Heart right ventricle (tissue), 16 donors: ENCODE results near the gene PAH. TPM values are rescaled to one million over a fixed set of nuclear protein-coding genes. Genes with fewer than 3 reads are reported as not detected.
"Not testable (repeated sequence)": the region's sequence is repeated elsewhere in the genome, so short reads cannot be mapped to it uniquely, and the experiment has no call there.

Source experiments
- ATAC-seq, 8 donors: fragments of 200-7000 bp; cut with Tn5 transposase; one replicate each; pipeline ENCODE4 v1.9.1; 2020; ENCODE audit warnings: mild to moderate bottlenecking in 8 of 8, moderate library complexity in 8 of 8, moderate number of reproducible peaks in 1 of 8
- DNase-seq, 2 donors: peaks; one replicate each; pipeline ENCODE4 v3.0.0-alpha.2; 2020
- H3K27ac ChIP-seq, 10 donors: fragments of 200-600 bp; sonication (generic) in 2 of 10; one replicate each; pipeline versions ENCODE4 v1.5.0 to v1.8.0; 2020 to 2022; ENCODE audit warnings: mild to moderate bottlenecking in 3 of 10
- H3K27me3 ChIP-seq, 7 donors: fragments of 200-600 bp; one replicate each; pipeline ENCODE4 v1.8.0; 2021 to 2022; ENCODE audit warnings: mild to moderate bottlenecking in 2 of 7
- H3K36me3 ChIP-seq, 9 donors: fragments of 200-600 bp; sonication (generic) in 1 of 9; one replicate each; pipeline versions ENCODE4 v1.5.0 to v1.8.0; 2020 to 2022; ENCODE audit warnings: mild to moderate bottlenecking in 2 of 9
- H3K4me1 ChIP-seq, 9 donors: fragments of 200-600 bp; sonication (generic) in 1 of 9; one replicate each; pipeline versions ENCODE4 v1.5.0 to v1.8.0; 2020 to 2022; ENCODE audit warnings: mild to moderate bottlenecking in 4 of 9
- H3K4me3 ChIP-seq, 10 donors: fragments of 200-600 bp; sonication (generic) in 2 of 10; one replicate each; pipeline versions ENCODE4 v1.5.0 to v1.8.0; 2020 to 2022; ENCODE audit warnings: mild to moderate bottlenecking in 7 of 10, moderate library complexity in 2 of 10
- H3K9me3 ChIP-seq, 11 donors: fragments of 200-600 bp in 10 of 11; sonication (generic) in 2 of 11; one replicate each; pipeline versions ENCODE4 v1.5.0 to v1.8.0; 2013 to 2022; ENCODE audit warnings: mild to moderate bottlenecking in 2 of 11, control low read depth in 1 of 11, moderate library complexity in 1 of 11
- CTCF ChIP-seq, 9 donors: fragments of 200-600 bp; sonication (generic) in 2 of 9; IDR thresholded peaks; one replicate each; pipeline versions ENCODE4 v1.5.0 to v1.8.0; 2021 to 2022; ENCODE audit warnings: antibody characterized with exemption in 9 of 9, mild to moderate bottlenecking in 5 of 9, moderate library complexity in 1 of 9
- WGBS, 2 donors: extraction: QIAGEN DNeasy Blood & Tissue Kit; methylation state at CpG; one replicate each; pipeline ENCODE4 v1.1.7; 2013; ENCODE audit warnings: inconsistent platforms in 1 of 2; 5-methylcytosine and 5-hydroxymethylcytosine counted together
- intact Hi-C, 10 donors: fragments of 100-400 bp; cut with DNase I; formaldehyde crosslinking; loops; one replicate each; pipeline versions ENCODE4 v1.11.1 to v1.14.2; 2022
- polyA plus RNA-seq, 2 donors: library from polyadenylated mRNA; stranded (reverse); fragments of 200-250 nt; gene quantifications; one replicate each; pipeline ENCODE4 v1.2.3, GENCODE V29; 2013
- total RNA-seq, 10 donors: library from RNA; stranded (reverse); fragmentation: NEBNext Ultra II Directional in 3 of 10; extraction: Animal tissue kit (Norgen Biotek cat#: 25700) in 3 of 10; gene quantifications; one replicate each; pipeline versions ENCODE4 v1.2.1 to v1.2.4, GENCODE V29; 2021 to 2023
- donor health status: Arrhythmogenic right ventricular cardiomyopathy.
- donor health status: ischemic (EF 13 %, LVEDD 7.1; RV severe dilation, severe dysfunction).
- donor health status: healthy with polysubstance abuse.
- donor health status: DM: no; HTN: yes; CAD: no.
- donor health status: DM: no; HTN: no; CAD: no.
- donor health status: ischemic (EF 25% LVEDD 6.9; RV normal size, moderate dysfunction).
- donor health status: ischemic (EF 25% LVEDD 5.7; RV mildly dilated, moderate dysfunction).
- donor health status: healthy.
- donor health status: DM: yes; HTN: yes; CAD: no.
- donor health status: Ischemic cardiomyopathy.
- donor health status: ischemic (EF 35%, LVEDD 5.7; RV mildly dilated, moderate dysfunction).
- donor health status: nonischemic (EF 11% LVEDD 7.7; RV severe dilation, severe dysfunction).
- donor health status: DM: yes; HTN: yes; CAD: no.
- donor health status: PGD.
- donor health status: ischemic (EF 29% LVEDD 5.4; RV normal size, mild dysfunction).
- donor health status: nonischemic (EF 23%, LVEDD 6.1; RV moderate dilation, normal function).

Gene PAH
- total and polyA plus RNA-seq, 12 donors, result not detected

GRCh38 chr12:102848832-102849231, 68.2 kb downstream of the PAH start:
- no peak overlapping the region for H3K4me3 ChIP-seq
- no peak for TF ChIP-seq CTCF (IDR thresholded peaks at IDR 0.05)
- no peak for DNase-seq
- H3K27me3 ChIP-seq, result no peaks in the 10 kb centered on the region
- intact Hi-C loops, result no loop called here
- 81 to 94% methylated on average over 3 of the region's 3 CpGs for WGBS, 2 donors
- no peak overlapping the region for H3K27ac ChIP-seq
- H3K36me3 ChIP-seq, result no peaks in the 10 kb centered on the region
- H3K4me1 ChIP-seq, result no peaks in the 10 kb centered on the region
- no peaks in the 10 kb centered on the region for H3K9me3 ChIP-seq
- no peak for ATAC-seq

GRCh38 chr12:102847131-102847530, 69.9 kb downstream of the PAH start:
- ATAC-seq (no peak), DNase-seq (no peak)
- H3K4me3 ChIP-seq, result no peak overlapping the region
- no peaks in the 10 kb centered on the region for H3K4me1 ChIP-seq
- no peaks in the 10 kb centered on the region for H3K36me3 ChIP-seq
- WGBS, 2 donors, result 21 to 29% methylated on average over 2 of the region's 2 CpGs
- H3K27ac ChIP-seq, result no peak overlapping the region
- no peaks in the 10 kb centered on the region for H3K9me3 ChIP-seq
- H3K27me3 ChIP-seq, result no peaks in the 10 kb centered on the region
- intact Hi-C loops, result no loop called here
- TF ChIP-seq CTCF (IDR thresholded peaks at IDR 0.05), result no peak

GRCh38 chr12:102833687-102834441, 83.2 kb downstream of the PAH start:
- intact Hi-C loops, result no loop called here
- 73% methylated on average over 10 of the region's 10 CpGs for WGBS, 2 donors
- no peak for TF ChIP-seq CTCF (IDR thresholded peaks at IDR 0.05)
- Histone ChIP-seq H3K4me3 (no peak overlapping the region), H3K27me3 (no peaks in the 10 kb centered on the region), H3K36me3 (no peaks in the 10 kb centered on the region), H3K27ac (no peak overlapping the region), H3K9me3 (no peaks in the 10 kb centered on the region), H3K4me1 (no peaks in the 10 kb centered on the region)
- no peak for ATAC-seq
- no peak for DNase-seq

- ATAC-seq, H3K36me3 ChIP-seq, H3K4me3 ChIP-seq, H3K27ac ChIP-seq, H3K27me3 ChIP-seq, H3K4me1 ChIP-seq, intact Hi-C loops, DNase-seq, H3K9me3 ChIP-seq: not testable (repeated sequence)
- 75 to 77% methylated on average over 21 to 22 of the region's 24 CpGs for WGBS, 2 donors
These were observed 84.2 kb downstream of the PAH start for GRCh38 chr12:102832826-102833225.

GRCh38 chr12:102824218-102824835, 92.7 kb downstream of the PAH start:
- Histone ChIP-seq H3K9me3 (peaks cover 0 to 2% (median 0%) of the 10 kb centered on the region in 11 donors), H3K27me3 (peaks cover 0 to 38% (median 24%) of the 10 kb centered on the region in 7 donors), H3K27ac (no peak overlapping the region), H3K4me1 (no peaks in the 10 kb centered on the region), H3K4me3 (no peak overlapping the region), H3K36me3 (no peaks in the 10 kb centered on the region)
- ATAC-seq, result peak in 6 of 8 donors; percentile 56 to 75 (median 68)
- peak; percentile 14 to 26 for DNase-seq
- TF ChIP-seq CTCF (IDR thresholded peaks at IDR 0.05), result no peak
- intact Hi-C loops, result no loop called here
- WGBS, 2 donors, result 5% methylated on average over 36 of the region's 36 CpGs
